GM12875 (cell line): Measurements from ENCODE around the gene P4HB.

ENCODE experiments used
- H3K4me3 ChIP-seq: one replicate; pipeline ENCODE4 v1.5.1; 2011; ENCODE audit warnings: low read depth, low read length, control low read depth
- CTCF ChIP-seq: IDR thresholded peaks from 2 replicates; pipeline ENCODE4 v1.5.1; 2011; ENCODE audit warnings: low read depth, mild to moderate bottlenecking, control low read depth, inconsistent platforms, low read length, moderate library complexity, borderline replicate concordance; ENCODE audit not compliant: insufficient read depth

The P4HB gene

GRCh38 chr17:81905424-81905875, 45.1 kb upstream of the P4HB start:
- no peak overlapping the region for H3K4me3 ChIP-seq
- TF ChIP-seq CTCF: no peak

GRCh38 chr17:81904600-81905423, 44.5 kb upstream of the P4HB start:
- no peak for TF ChIP-seq CTCF
- H3K4me3 ChIP-seq: no peak overlapping the region

- H3K4me3 ChIP-seq: no peak overlapping the region
- TF ChIP-seq CTCF: no peak
Observed at GRCh38 chr17:81903896-81904599, 43.7 kb upstream of the P4HB start.

GRCh38 chr17:81903415-81903831, 43.1 kb upstream of the P4HB start:
- no peak for TF ChIP-seq CTCF

GRCh38 chr17:81902653-81903414, 42.5 kb upstream of the P4HB start:
- no peak overlapping the region for H3K4me3 ChIP-seq
- TF ChIP-seq CTCF: no peak

More at GRCh38 chr17:81903415-81903831, 43.1 kb upstream of the P4HB start:
- no peak overlapping the region for H3K4me3 ChIP-seq

GRCh38 chr17:81902023-81902652, 41.8 kb upstream of the P4HB start, which contains the start of gene NPB:
Gene NPB (plus strand): TSS chr17:81902238. CDS start chr17:81902278, 40 bp downstream.
- no peak for TF ChIP-seq CTCF
- H3K4me3 ChIP-seq: no peak within 1 kb of the TSS
